Measurements from ENCODE around the gene OSBPL10. TPM values are rescaled to one million over a fixed set of nuclear protein-coding genes. Genes with fewer than 3 reads are reported as not detected.

Gene OSBPL10
- total and polyA plus RNA-seq, 2 of the 4 experiments (the other 2 are of a cell fraction), result 9.5 to 10.1 TPM

DNA sequence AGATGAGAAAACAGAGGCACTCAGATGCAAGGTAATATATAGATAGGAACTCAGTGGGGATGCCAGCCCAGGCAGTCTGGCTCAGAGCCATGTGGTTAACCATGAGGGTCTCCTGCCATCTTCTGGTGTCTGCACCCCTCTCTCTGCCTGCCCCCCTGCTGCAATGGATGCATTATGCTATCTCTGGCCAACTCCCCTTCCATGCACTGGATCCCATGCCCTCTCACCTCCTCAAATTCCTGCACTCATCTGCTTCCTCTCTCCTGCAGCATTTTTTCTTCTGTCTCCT is 285.1 kb downstream of the OSBPL10 start:
- H3K9me3 ChIP-seq (ENCODE audit: control insufficient read depth, insufficient read depth, low read length), result no peaks in the 10 kb centered on the region
- dilution Hi-C loops (cut with HindIII; ENCODE audit: low sequenced_read_pairs, unreplicated experiment) (no loop called here), intact Hi-C loops (cut with micrococcal nuclease) (no loop called here), in situ Hi-C loops (cut with MboI; ENCODE audit: low sequenced_read_pairs) (no loop called here)
- DNase-seq (no peak), ATAC-seq (ENCODE audit: low read depth) (no peak)
- no peak overlapping the region for H2BK20ac ChIP-seq (ENCODE audit: low read depth, low read length)
- H3K27ac ChIP-seq (ENCODE audit: insufficient read depth, low read length), result no peak overlapping the region
- no peak overlapping the region for H3K23ac ChIP-seq (ENCODE audit: low read depth, low read length)
- H2BK120ac ChIP-seq (ENCODE audit: low read depth, low read length), result no peak overlapping the region
- no peak overlapping the region for H2AFZ ChIP-seq (replicated peaks; ENCODE audit: low read length, poor library complexity)
- H3K56ac ChIP-seq (ENCODE audit: extremely low read depth, insufficient read depth, low read length), result no peak overlapping the region
- H3K14ac ChIP-seq (replicated peaks; ENCODE audit: low read depth, low read length), result no peak overlapping the region
- no peak for TF ChIP-seq MXI1 (IDR thresholded peaks at IDR 0.05; ENCODE audit: borderline replicate concordance, low read depth, low read length)
- TF ChIP-seq RCOR1 (IDR thresholded peaks at IDR 0.05; ENCODE audit: insufficient replicate concordance, low read length), result no peak
- no peak for TF ChIP-seq SMC3 (IDR thresholded peaks at IDR 0.05; ENCODE audit: low read depth, low read length)
- TF ChIP-seq CEBPB (IDR thresholded peaks at IDR 0.05; ENCODE audit: low read depth, low read length), result no peak
- no peak for TF ChIP-seq MAFK (IDR thresholded peaks at IDR 0.05; ENCODE audit: low read depth, low read length)
- no peak for TF ChIP-seq NFE2L2 (IDR thresholded peaks at IDR 0.05; ENCODE audit: low read depth, low read length)
- TF ChIP-seq, protein P1, sequence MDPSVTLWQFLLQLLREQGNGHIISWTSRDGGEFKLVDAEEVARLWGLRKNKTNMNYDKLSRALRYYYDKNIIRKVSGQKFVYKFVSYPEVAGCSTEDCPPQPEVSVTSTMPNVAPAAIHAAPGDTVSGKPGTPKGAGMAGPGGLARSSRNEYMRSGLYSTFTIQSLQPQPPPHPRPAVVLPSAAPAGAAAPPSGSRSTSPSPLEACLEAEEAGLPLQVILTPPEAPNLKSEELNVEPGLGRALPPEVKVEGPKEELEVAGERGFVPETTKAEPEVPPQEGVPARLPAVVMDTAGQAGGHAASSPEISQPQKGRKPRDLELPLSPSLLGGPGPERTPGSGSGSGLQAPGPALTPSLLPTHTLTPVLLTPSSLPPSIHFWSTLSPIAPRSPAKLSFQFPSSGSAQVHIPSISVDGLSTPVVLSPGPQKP (IDR thresholded peaks at IDR 0.05; ENCODE audit: borderline replicate concordance, low read depth, low read length), result no peak
- TF ChIP-seq POLR2A (IDR thresholded peaks at IDR 0.05; ENCODE audit: low read depth, low read length), result no peak
- TF ChIP-seq RFX5 (IDR thresholded peaks at IDR 0.05; ENCODE audit: low read depth, low read length), result no peak
- no peak for TF ChIP-seq BHLHE40 (IDR thresholded peaks at IDR 0.05; ENCODE audit: low read depth, low read length)
- TF ChIP-seq CHD1 (IDR thresholded peaks at IDR 0.05; ENCODE audit: low read depth, low read length), result no peak
- TF ChIP-seq RAD21 (IDR thresholded peaks at IDR 0.05; ENCODE audit: low read length), result no peak
- TF ChIP-seq USF2 (IDR thresholded peaks at IDR 0.05; ENCODE audit: low read depth, low read length), result no peak
- no peak for TF ChIP-seq MAZ (IDR thresholded peaks at IDR 0.05; ENCODE audit: borderline replicate concordance, low read depth, low read length)
- no peak for TF ChIP-seq FOS (IDR thresholded peaks at IDR 0.05; ENCODE audit: low read depth, low read length)
- TF ChIP-seq CTCF (conservative IDR thresholded peaks at IDR 0.05; ENCODE audit: low read depth, low read length), result no peak
- H4K91ac ChIP-seq (ENCODE audit: insufficient read depth, low read depth, low read length), result no peak overlapping the region
- no peak overlapping the region for H3K9ac ChIP-seq (ENCODE audit: low read depth, low read length)
- H4K5ac ChIP-seq (ENCODE audit: low read depth, low read length), result no peak overlapping the region
- H2BK5ac ChIP-seq (ENCODE audit: low read depth, low read length, poor library complexity, severe bottlenecking), result no peak overlapping the region
- H4K8ac ChIP-seq (ENCODE audit: low read depth in 2 of 2, low read length in 2 of 2), result no peak overlapping the region
- no peaks in the 10 kb centered on the region for H3K9me1 ChIP-seq (ENCODE audit: insufficient read depth, low read length)
- H3K27me3 ChIP-seq (ENCODE audit: control insufficient read depth, insufficient read depth, low read length), result no peaks in the 10 kb centered on the region
- H3K4me1 ChIP-seq (ENCODE audit: control insufficient read depth, insufficient read depth, low read length), result no peaks in the 10 kb centered on the region
- H3K4me2 ChIP-seq (ENCODE audit: low read depth, low read length), result no peak overlapping the region
- POLR2A ChIA-PET (ENCODE audit: unreplicated experiment), result no interaction called here
- no peak overlapping the region for H3K18ac ChIP-seq (ENCODE audit: low read depth, low read length)
- no peak overlapping the region for H2BK15ac ChIP-seq (ENCODE audit: low read depth, low read length)
- H3K36me3 ChIP-seq (ENCODE audit: control insufficient read depth, insufficient read depth, low read length), result peaks cover 1% of the 10 kb centered on the region; the same call in 1 of the 2 replicates
- no peaks in the 10 kb centered on the region for H3K79me1 ChIP-seq (ENCODE audit: low read depth in 1 of 2, low read length in 2 of 2)
- CTCF ChIA-PET, result no interaction called here
- no peak overlapping the region for H3K4me3 ChIP-seq (ENCODE audit: insufficient read depth, low read depth, low read length)
- H3K4ac ChIP-seq (ENCODE audit: low read depth, low read length), result no peak overlapping the region
- no peaks in the 10 kb centered on the region; the same call in 1 of the 2 replicates for H4K20me1 ChIP-seq (ENCODE audit: insufficient read depth, low read length)
- BruUV-seq (replicated peaks), result no TSS peak
- H2AK5ac ChIP-seq (ENCODE audit: low read depth, low read length), result no peak overlapping the region
- no peak overlapping the region for H2AK9ac ChIP-seq (replicated peaks; ENCODE audit: low read depth, low read length, poor library complexity)
